Stimulated activated CD8-positive, alpha-beta memory T cell treated with anti-CD3 and anti-CD28 coated beads, Interleukin-15, amount 100 ng/mL, for 48 hours (primary cell): ENCODE results near the gene PRSS50.

ENCODE experiments used
- DNase-seq, 2 donors: peaks; one replicate each; pipeline ENCODE4 v3.0.0-alpha.2; 2020; ENCODE audit warnings: low read depth in 2 of 2

The PRSS50 gene

DNA sequence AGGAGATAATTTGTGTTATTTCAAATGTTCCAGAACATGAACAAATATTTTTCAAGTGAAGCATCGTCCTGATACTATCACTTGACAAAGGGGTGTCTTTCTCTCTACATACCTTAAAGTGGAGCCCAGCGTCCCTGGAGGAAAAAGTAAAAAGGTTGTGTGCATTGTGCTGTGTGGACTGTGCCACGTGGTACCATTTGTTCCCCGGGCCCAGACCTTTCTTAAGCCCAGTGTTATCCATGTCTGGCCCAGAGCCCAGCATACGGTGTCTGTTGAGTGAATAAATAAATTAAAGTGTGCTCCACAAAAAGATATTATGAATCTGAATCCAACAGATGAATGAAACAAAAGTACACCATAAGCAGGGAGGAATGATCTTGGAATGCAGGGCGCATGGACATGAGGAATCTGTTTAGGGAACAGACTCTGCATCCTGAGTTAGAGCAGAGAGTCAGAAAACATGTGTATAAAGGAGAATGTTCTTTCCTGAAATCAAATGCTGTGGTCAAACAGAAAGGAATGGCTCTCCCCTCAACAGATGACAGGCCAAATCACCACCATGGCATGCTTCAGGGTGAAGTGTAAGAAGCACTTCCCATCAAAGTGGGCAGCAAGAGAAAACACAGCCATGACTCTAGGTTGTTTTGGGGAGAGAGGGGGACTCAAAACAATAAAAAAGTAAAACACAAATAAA lies 8.1 kb upstream of the PRSS50 start:
- DNase-seq: no peak

DNA sequence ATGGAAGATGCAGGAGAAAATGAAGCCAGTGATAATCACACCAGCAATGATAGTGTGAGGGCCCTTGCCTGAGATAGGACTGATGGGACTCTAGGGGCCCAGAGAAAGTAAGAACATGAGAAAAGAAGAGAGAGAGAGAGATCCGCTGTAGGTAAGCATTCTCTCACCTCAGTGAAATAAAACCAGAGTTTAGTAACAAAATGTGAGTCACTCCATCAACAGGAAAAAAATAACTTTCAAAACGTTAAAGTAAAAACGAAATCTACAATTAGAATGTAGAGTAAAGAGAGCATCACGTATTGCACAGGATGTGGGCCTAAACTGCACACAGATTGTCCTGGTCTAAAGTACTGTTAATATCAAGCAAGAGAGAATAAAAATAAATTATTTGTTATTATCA lies 6.8 kb upstream of the PRSS50 start:
- no peak for DNase-seq

GRCh38 chr3:46722443-46722842 lies 4.8 kb upstream of the PRSS50 start:
- no peak for DNase-seq

DNA sequence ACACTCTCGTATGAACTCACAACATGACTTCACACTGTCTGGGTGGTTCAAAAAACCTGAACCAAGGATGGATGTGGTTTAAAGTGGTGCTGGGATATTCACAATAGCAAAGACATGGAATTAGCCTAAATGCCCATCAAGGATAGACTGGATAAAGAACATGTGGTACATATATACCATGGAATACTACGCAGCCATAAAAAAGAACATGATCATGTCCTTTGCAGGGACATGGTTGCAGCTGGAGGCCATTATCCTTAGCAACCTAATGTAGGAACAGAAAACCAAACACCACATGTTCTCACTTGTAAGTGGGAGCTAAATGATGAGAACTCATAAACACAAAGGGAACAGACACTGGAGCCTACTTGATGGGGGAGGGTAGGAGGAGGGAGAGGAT lies 3.3 kb upstream of the PRSS50 start:
- no peak for DNase-seq

GRCh38 chr3:46719735-46720271 lies 2.1 kb upstream of the PRSS50 start:
- no peak for DNase-seq

DNA sequence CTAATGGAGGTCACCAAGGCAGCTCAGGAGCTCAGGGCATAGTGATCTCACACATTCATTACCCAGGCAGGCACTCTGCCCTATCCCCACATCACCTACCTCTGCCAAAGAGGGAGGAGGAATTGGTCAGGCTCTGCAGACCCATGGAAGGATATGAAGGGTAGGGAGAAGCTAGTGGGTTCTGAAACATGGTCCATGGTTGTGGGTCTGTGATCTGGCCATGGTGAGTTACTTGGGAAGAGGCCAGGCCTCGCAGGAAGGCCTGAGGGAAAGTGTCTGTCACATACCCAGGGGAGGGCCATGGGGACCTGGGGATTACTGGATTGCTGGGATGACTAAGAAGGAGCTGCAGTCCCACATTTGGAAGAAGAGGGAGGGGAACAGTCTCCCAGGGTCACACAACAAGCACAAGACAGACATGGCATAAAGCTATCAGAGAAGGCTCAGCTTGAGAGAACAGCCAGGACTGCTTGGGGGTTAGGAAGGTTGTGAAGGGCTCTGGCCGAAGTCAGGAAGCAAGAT lies 1.4 kb upstream of the PRSS50 start:
- DNase-seq: no peak

- no peak for DNase-seq
Measured at GRCh38 chr3:46716461-46717441, 918 bp downstream of the PRSS50 start.

- no peak for DNase-seq
Measured at GRCh38 chr3:46715507-46716175, 2.0 kb downstream of the PRSS50 start.

DNA sequence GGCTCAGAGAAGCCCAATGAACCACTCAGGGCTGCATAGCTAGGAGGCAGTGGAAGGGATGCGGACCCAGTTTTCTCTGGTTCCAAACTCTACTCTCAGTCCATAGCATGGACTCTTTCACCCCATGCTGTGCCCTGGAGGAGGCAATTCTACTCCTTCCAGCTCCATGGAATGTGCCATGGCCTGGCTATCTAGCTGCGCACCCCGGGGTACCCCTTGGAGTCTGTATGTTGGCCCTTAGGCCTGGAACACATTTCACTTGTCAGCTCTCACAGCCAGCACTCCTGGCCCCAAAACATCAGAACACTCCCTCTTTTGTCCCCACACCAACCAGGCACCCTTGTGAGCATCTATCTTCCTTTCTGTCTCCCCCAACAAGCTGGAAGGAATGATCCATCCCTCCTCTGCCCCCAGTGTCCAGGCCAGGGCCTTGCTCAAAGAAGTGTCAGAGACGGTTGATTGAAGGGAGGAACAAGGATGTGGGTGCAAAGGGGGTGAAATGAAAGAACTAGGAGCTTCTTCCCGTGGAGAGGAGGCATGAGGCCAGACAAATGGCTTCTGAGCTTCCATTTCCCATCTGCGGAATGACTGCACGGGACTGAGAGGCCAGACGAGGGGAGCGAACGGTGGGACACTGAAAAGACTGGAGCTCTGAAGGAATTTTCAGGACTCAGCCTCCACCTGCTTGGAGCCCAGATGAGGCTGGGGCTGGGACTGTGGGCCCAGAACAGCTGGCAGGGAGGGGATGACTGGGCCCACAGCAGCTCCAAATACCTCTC lies 2.8 kb downstream of the PRSS50 start:
- no peak for DNase-seq

GRCh38 chr3:46713898-46714552 lies 3.6 kb downstream of the PRSS50 start:
- no peak for DNase-seq

GRCh38 chr3:46713050-46713897 lies 4.4 kb downstream of the PRSS50 start:
- no peak for DNase-seq

- no peak for DNase-seq
Measured at GRCh38 chr3:46712191-46713049, 5.2 kb downstream of the PRSS50 start.

- no peak for DNase-seq
Measured at GRCh38 chr3:46711760-46712159, 5.9 kb downstream of the PRSS50 start.

DNA sequence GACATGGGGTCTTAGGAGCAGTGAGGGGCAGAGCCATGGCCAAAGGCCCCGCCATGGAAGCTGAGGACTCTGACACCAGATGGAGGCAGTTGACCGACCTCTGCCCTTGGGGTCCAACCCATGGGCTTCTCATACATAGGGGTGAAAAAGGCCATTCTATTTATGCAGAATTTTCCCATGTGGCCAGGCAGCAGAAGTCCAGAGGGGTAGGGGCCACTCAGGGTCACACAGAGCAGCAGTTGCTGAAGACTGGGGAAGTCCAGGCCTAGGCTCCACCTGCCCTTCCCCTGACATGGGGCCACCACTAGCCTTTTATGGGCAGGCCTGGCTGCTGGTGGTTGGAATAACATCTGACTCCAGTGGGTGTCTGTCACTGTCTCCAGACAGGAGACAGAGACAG lies 6.4 kb downstream of the PRSS50 start:
- no peak for DNase-seq

GRCh38 chr3:46710671-46711295 lies 6.9 kb downstream of the PRSS50 start:
- no peak for DNase-seq

- DNase-seq: no peak
Measured at GRCh38 chr3:46710229-46710628, 7.4 kb downstream of the PRSS50 start.

DNA sequence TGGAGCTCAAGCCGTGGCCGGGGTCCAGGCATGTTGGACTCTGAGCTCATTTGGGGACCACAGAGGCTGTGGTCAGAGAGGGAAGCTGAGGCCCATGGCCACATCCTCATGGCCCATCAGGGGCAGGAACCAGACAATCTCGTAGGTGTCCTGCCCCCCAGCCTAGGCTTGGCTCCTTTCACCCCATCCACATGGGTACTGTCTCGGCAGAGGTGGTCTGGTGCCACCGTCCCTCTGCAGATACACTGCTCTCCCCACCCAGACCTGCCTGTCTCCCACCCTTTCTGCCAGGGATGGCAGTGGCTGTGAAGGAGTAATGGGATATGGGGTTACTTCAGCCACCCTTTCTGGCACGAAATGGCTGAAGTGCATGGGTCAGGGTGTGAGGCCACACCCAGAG lies 7.9 kb downstream of the PRSS50 start:
- no peak for DNase-seq

GRCh38 chr3:46709157-46709654 lies 8.5 kb downstream of the PRSS50 start:
- DNase-seq: no peak
